Measurements from ENCODE around the gene TMEM234. TPM values are rescaled to one million over a fixed set of nuclear protein-coding genes. Genes with fewer than 3 reads are reported as not detected.

The TMEM234 gene
- total and polyA plus RNA-seq, 2 of the 13 experiments (the other 11 are each of a cell fraction or from before 2014, with no cell fraction given): 6.1 to 9.0 TPM

- TF ChIP-seq ZNF530 (CRISPR knock-in tag; IDR thresholded peaks at IDR 0.05; ENCODE audit: low read depth) (no peak), RARA (CRISPR knock-in tag; IDR thresholded peaks at IDR 0.05) (no peak), TFDP1 (CRISPR knock-in tag; IDR thresholded peaks at IDR 0.05; ENCODE audit: borderline replicate concordance) (peak; percentile 74; the same call in 1 of the 2 replicates), ZBTB26 (CRISPR knock-in tag; IDR thresholded peaks at IDR 0.05; ENCODE audit: borderline replicate concordance) (no peak), AGO1 (IDR thresholded peaks at IDR 0.05; ENCODE audit: low read depth, low read length, poor library complexity, severe bottlenecking) (no peak), GLI4 (CRISPR knock-in tag; IDR thresholded peaks at IDR 0.05; ENCODE audit: borderline replicate concordance) (no peak), DPF2 (CRISPR knock-in tag; IDR thresholded peaks at IDR 0.05; ENCODE audit: borderline replicate concordance, low read depth) (no peak), FOXK2 (IDR thresholded peaks at IDR 0.05) (no peak), PHF21A (CRISPR knock-in tag; IDR thresholded peaks at IDR 0.05) (no peak), HOXA3 (CRISPR knock-in tag; IDR thresholded peaks at IDR 0.05) (peak; percentile 51; the same call in 1 of the 2 replicates), GATAD2A (CRISPR knock-in tag; IDR thresholded peaks at IDR 0.05) (peak; percentile 34; the same call in 1 of the 2 replicates), ZNF713 (CRISPR knock-in tag; IDR thresholded peaks at IDR 0.05) (no peak), NFKBIZ (CRISPR knock-in tag; IDR thresholded peaks at IDR 0.05) (0 out of 2 replicates have a peak, but pooled peaks have one; percentile 45)
- TF ChIP-seq, protein P1, sequence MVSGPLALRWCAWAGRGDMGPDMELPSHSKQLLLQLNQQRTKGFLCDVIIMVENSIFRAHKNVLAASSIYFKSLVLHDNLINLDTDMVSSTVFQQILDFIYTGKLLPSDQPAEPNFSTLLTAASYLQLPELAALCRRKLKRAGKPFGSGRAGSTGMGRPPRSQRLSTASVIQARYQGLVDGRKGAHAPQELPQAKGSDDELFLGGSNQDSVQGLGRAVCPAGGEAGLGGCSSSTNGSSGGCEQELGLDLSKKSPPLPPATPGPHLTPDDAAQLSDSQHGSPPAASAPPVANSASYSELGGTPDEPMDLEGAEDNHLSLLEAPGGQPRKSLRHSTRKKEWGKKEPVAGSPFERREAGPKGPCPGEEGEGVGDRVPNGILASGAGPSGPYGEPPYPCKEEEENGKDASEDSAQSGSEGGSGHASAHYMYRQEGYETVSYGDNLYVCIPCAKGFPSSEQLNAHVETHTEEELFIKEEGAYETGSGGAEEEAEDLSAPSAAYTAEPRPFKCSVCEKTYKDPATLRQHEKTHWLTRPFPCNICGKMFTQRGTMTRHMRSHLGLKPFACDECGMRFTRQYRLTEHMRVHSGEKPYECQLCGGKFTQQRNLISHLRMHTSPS (CRISPR knock-in tag; IDR thresholded peaks at IDR 0.05; ENCODE audit: low read depth): peak; percentile 54
- TF ChIP-seq, protein P2, sequence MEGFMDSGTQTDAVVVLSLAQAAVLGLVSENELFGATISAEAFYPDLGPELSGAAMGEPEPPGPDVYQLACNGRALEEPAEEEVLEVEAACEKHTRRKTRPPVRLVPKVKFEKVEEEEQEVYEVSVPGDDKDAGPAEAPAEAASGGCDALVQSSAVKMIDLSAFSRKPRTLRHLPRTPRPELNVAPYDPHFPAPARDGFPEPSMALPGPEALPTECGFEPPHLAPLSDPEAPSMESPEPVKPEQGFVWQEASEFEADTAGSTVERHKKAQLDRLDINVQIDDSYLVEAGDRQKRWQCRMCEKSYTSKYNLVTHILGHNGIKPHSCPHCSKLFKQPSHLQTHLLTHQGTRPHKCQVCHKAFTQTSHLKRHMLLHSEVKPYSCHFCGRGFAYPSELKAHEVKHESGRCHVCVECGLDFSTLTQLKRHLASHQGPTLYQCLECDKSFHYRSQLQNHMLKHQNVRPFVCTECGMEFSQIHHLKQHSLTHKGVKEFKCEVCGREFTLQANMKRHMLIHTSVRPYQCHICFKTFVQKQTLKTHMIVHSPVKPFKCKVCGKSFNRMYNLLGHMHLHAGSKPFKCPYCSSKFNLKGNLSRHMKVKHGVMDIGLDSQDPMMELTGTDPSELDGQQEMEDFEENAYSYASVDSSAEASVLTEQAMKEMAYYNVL (CRISPR knock-in tag; IDR thresholded peaks at IDR 0.05; ENCODE audit: borderline replicate concordance): no peak
- TF ChIP-seq, protein P3, sequence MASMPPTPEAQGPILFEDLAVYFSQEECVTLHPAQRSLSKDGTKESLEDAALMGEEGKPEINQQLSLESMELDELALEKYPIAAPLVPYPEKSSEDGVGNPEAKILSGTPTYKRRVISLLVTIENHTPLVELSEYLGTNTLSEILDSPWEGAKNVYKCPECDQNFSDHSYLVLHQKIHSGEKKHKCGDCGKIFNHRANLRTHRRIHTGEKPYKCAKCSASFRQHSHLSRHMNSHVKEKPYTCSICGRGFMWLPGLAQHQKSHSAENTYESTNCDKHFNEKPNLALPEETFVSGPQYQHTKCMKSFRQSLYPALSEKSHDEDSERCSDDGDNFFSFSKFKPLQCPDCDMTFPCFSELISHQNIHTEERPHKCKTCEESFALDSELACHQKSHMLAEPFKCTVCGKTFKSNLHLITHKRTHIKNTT (CRISPR knock-in tag; IDR thresholded peaks at IDR 0.05): no peak
Measured at GRCh38 chr1:32241001-32241763, 19.0 kb upstream of the TMEM234 start (continued).
